ENCODE measurements around the gene ARL6IP1. TPM values are rescaled to one million over a fixed set of nuclear protein-coding genes. Genes with fewer than 3 reads are reported as not detected.

Gene ARL6IP1
- total RNA-seq, 3 donors from 2014 or later = 88.6 to 168 (median 127) TPM

- intact Hi-C loops (cut with DNase I, micrococcal nuclease) = loop anchor here in 1 of 2 donors (10.0 kb wide), 1 partner anchor 50 kb away; no protein-coding TSS in a partner anchor
- Histone ChIP-seq H3K4me1 (ENCODE audit: low read depth) (peaks cover 9% of the 10 kb centered on the region), H3K4me3 (no peak overlapping the region), H3K9me3 (no peaks in the 10 kb centered on the region), H3K36me3 (ENCODE audit: low read depth) (peaks cover 4% of the 10 kb centered on the region)
- no peak for TF ChIP-seq CTCF (IDR thresholded peaks at IDR 0.05)
- ATAC-seq = no peak
- no peak for DNase-seq
Observed at GRCh38 chr16:18804540-18804939, 3.2 kb upstream of the ARL6IP1 start.

- H3K4me3 ChIP-seq = no peak overlapping the region
- intact Hi-C loops (cut with DNase I, micrococcal nuclease) = loop anchor here in 1 of 2 donors (10.0 kb wide), 1 partner anchor 51 kb away; no protein-coding TSS in a partner anchor
- no peak for TF ChIP-seq CTCF (IDR thresholded peaks at IDR 0.05)
- ATAC-seq = no peak
- no peaks in the 10 kb centered on the region for H3K9me3 ChIP-seq
- no peak for DNase-seq
- no peaks in the 10 kb centered on the region for H3K36me3 ChIP-seq (ENCODE audit: low read depth)
- peaks cover 12% of the 10 kb centered on the region for H3K4me1 ChIP-seq (ENCODE audit: low read depth)
Observed at GRCh38 chr16:18803569-18804462, 2.5 kb upstream of the ARL6IP1 start.

GRCh38 chr16:18802767-18803343 is 1.5 kb upstream of the ARL6IP1 start:
- intact Hi-C loops (cut with DNase I, micrococcal nuclease) = loop anchor here in 1 of 2 donors (10.0 kb wide), 1 partner anchor 52 kb away; no protein-coding TSS in a partner anchor
- no peak for ATAC-seq
- H3K9me3 ChIP-seq = no peaks in the 10 kb centered on the region
- no peak for TF ChIP-seq CTCF (IDR thresholded peaks at IDR 0.05)
- H3K4me1 ChIP-seq (ENCODE audit: low read depth) = peaks cover 12% of the 10 kb centered on the region
- H3K4me3 ChIP-seq = no peak overlapping the region
- no peaks in the 10 kb centered on the region for H3K36me3 ChIP-seq (ENCODE audit: low read depth)
- no peak for DNase-seq

GRCh38 chr16:18800775-18801144 is 589 bp downstream of the ARL6IP1 start:
- no peaks in the 10 kb centered on the region for H3K9me3 ChIP-seq
- H3K36me3 ChIP-seq (ENCODE audit: low read depth) = no peaks in the 10 kb centered on the region
- intact Hi-C loops (cut with DNase I, micrococcal nuclease) = loop anchor here in 1 of 2 donors (10.0 kb wide), 1 partner anchor 54 kb away; no protein-coding TSS in a partner anchor
- ATAC-seq = peak; percentile 0
- DNase-seq = peak in 2 of 3 donors; percentile 46 to 51
- peak overlapping the region; percentile 83 for H3K4me3 ChIP-seq
- no peak for TF ChIP-seq CTCF (IDR thresholded peaks at IDR 0.05)
- H3K4me1 ChIP-seq (ENCODE audit: low read depth) = peaks cover 12% of the 10 kb centered on the region

- H3K4me3 ChIP-seq = no peak overlapping the region
- H3K9me3 ChIP-seq = no peaks in the 10 kb centered on the region
- TF ChIP-seq CTCF (IDR thresholded peaks at IDR 0.05) = no peak
- ATAC-seq (no peak), DNase-seq (no peak)
- no peaks in the 10 kb centered on the region for H3K36me3 ChIP-seq (ENCODE audit: low read depth)
- intact Hi-C loops (cut with DNase I, micrococcal nuclease) = loop anchor here in 1 of 2 donors (10.0 kb wide), 1 partner anchor 55 kb away; no protein-coding TSS in a partner anchor
- H3K4me1 ChIP-seq (ENCODE audit: low read depth) = peaks cover 12% of the 10 kb centered on the region
Observed at GRCh38 chr16:18800293-18800692, 1.1 kb downstream of the ARL6IP1 start.
